K562 (cell line): ENCODE measurements around the gene FBXO46. TPM values are rescaled to one million over a fixed set of nuclear protein-coding genes. Genes with fewer than 3 reads are reported as not detected.
A peak's percentile ranks its signal among the peaks of the same experiment; 100 is the strongest.

Source experiments
- ATF3 ChIP-seq, 2 experiments: fragments of 450-650 bp in 1 of 2; sonication (generic) in 1 of 2; formaldehyde crosslinking in 1 of 2; IDR thresholded peaks in 1 of 2; conservative IDR thresholded peaks in 1 of 2; 2 replicates each; pipeline versions ENCODE4 v1.6.1 to v1.8.1; 2016 to 2023; ENCODE audit warnings: mild to moderate bottlenecking in 2 of 2, moderate library complexity in 2 of 2, inconsistent platforms in 1 of 2, missing genetic modification reagents in 1 of 2
- BCL6 ChIP-seq: fragments of 250-450 bp; sonication (Bioruptor Pico); IDR thresholded peaks from 2 replicates; pipeline ENCODE4 v1.4.0; 2020
- CBFB ChIP-seq: sonication (generic); formaldehyde crosslinking; IDR thresholded peaks from 2 replicates; pipeline ENCODE4 v1.4.0; 2020; ENCODE audit warnings: mild to moderate bottlenecking, missing genetic modification reagents
- CBX3 ChIP-seq, 2 experiments: IDR thresholded peaks; 1 replicate in 1 of 2; 2 replicates in 1 of 2; pipeline ENCODE4 v1.6.1; 2012; ENCODE audit warnings: inconsistent platforms in 2 of 2, low read length in 2 of 2, borderline replicate concordance in 1 of 2, control low read depth in 1 of 2
- CREB1 ChIP-seq, 2 experiments: sonication (generic) in 1 of 2; formaldehyde crosslinking in 1 of 2; IDR thresholded peaks; 2 replicates each; pipeline versions ENCODE4 v1.6.1 to v1.8.0; 2012 to 2022; ENCODE audit warnings: inconsistent platforms in 1 of 2, mild to moderate bottlenecking in 1 of 2, missing genetic modification reagents in 1 of 2, moderate library complexity in 1 of 2
- DMBX1 ChIP-seq: fragments of 250-450 bp; sonication (Bioruptor Pico); IDR thresholded peaks from 2 replicates; pipeline ENCODE4 v1.8.0; 2022; ENCODE audit warnings: inconsistent platforms, mild to moderate bottlenecking, moderate library complexity, borderline replicate concordance
- FOS ChIP-seq: IDR thresholded peaks from 3 replicates; pipeline ENCODE4 v1.6.1; 2011; ENCODE audit not compliant: insufficient read length; ENCODE audit errors: extremely low read depth
- GTF2F1 ChIP-seq: IDR thresholded peaks from 2 replicates; pipeline ENCODE4 v1.6.1; 2011; ENCODE audit warnings: low read depth, low read length, improper control_type of control experiment
- ILF3 ChIP-seq: fragments of 450-650 bp; IDR thresholded peaks from 2 replicates; pipeline ENCODE4 v1.6.1; 2018; ENCODE audit warnings: antibody characterized with exemption, mild to moderate bottlenecking, moderate library complexity, borderline replicate concordance
- KDM1A ChIP-seq, 2 experiments: fragments of 450-650 bp; IDR thresholded peaks; 2 replicates each; pipeline ENCODE4 v1.6.1; 2016; ENCODE audit warnings: mild to moderate bottlenecking in 2 of 2
- LCOR ChIP-seq: sonication (generic); formaldehyde crosslinking; IDR thresholded peaks from 2 replicates; pipeline ENCODE4 v1.8.0; 2022; ENCODE audit warnings: mild to moderate bottlenecking, missing genetic modification reagents
- MEF2D ChIP-seq: conservative IDR thresholded peaks from 2 replicates; pipeline ENCODE4 v1.6.1; 2016; ENCODE audit warnings: low read depth, missing genetic modification characterization, missing compliant biosample characterization
- RBBP5 ChIP-seq: fragments of 200-600 bp; sonication (generic); IDR thresholded peaks from 2 replicates; pipeline ENCODE4 v1.6.1; 2012; ENCODE audit warnings: borderline replicate concordance, mild to moderate bottlenecking, low read length, control low read depth, inconsistent platforms; ENCODE audit not compliant: insufficient read depth, poor library complexity, severe bottlenecking
- RBM17 ChIP-seq: fragments of 200-400 bp; formaldehyde crosslinking; IDR thresholded peaks from 2 replicates; pipeline ENCODE4 v1.6.1; 2017; ENCODE audit warnings: low read depth, mild to moderate bottlenecking, low read length, borderline replicate concordance
- SIX5 ChIP-seq, 2 experiments: IDR thresholded peaks; 2 replicates each; pipeline ENCODE4 v1.6.1; 2011; ENCODE audit warnings: low read length in 2 of 2, borderline replicate concordance in 1 of 2, low read depth in 1 of 2, mild to moderate bottlenecking in 1 of 2, moderate library complexity in 1 of 2; ENCODE audit not compliant: insufficient read depth in 1 of 2
- STAT5A ChIP-seq: IDR thresholded peaks from 2 replicates; pipeline ENCODE4 v1.6.1; 2012; ENCODE audit warnings: low read length, inconsistent platforms, borderline replicate concordance
- SUPT5H ChIP-seq: fragments of 450-650 bp; IDR thresholded peaks from 2 replicates; pipeline ENCODE4 v1.6.1; 2016
- TRIM24 ChIP-seq, 2 experiments: fragments of 450-650 bp; IDR thresholded peaks; 2 replicates each; pipeline ENCODE4 v1.6.1; 2016
- ZBTB7A ChIP-seq: IDR thresholded peaks from 2 replicates; pipeline ENCODE4 v1.6.1; 2011; ENCODE audit warnings: low read depth, mild to moderate bottlenecking, low read length, moderate library complexity, borderline replicate concordance; ENCODE audit not compliant: control insufficient read depth
- ZNF639 ChIP-seq, 2 experiments: fragments of 200-800 bp in 1 of 2; sonication (Bioruptor generic) in 1 of 2; sonication (generic) in 1 of 2; formaldehyde crosslinking in 1 of 2; IDR thresholded peaks in 1 of 2; conservative IDR thresholded peaks in 1 of 2; 2 replicates each; pipeline versions ENCODE4 v1.5.0 to v1.6.1; 2016 to 2020; ENCODE audit warnings: missing compliant biosample characterization in 1 of 2, missing genetic modification characterization in 1 of 2, missing genetic modification reagents in 1 of 2
- ZNF707 ChIP-seq: fragments of 250-450 bp; sonication (Bioruptor Pico); conservative IDR thresholded peaks from 2 replicates; pipeline ENCODE4 v1.8.0; 2022; ENCODE audit warnings: inconsistent platforms, mild to moderate bottlenecking, moderate library complexity
- polyA plus RNA-seq, 8 experiments: library from polyadenylated mRNA; depleted of rRNA in 4 of 8; stranded (reverse) in 5 of 8; unstranded in 3 of 8; fragments of >200 nt; fragmentation: Nextera tagmentation in 2 of 8; fragmentation: Illumina TruSeq in 1 of 8; extraction: Ambion mirVana in 2 of 8; extraction: Trizol in 1 of 8; gene quantifications; 2 replicates each; pipeline versions ENCODE4 v1.2.1 to v1.2.3, GENCODE V29; 2011 to 2014; ENCODE audit warnings: inconsistent platforms in 1 of 8, missing spikeins in 1 of 8
- total RNA-seq, 7 experiments: library from RNA; depleted of rRNA in 6 of 7; stranded (reverse); fragments of >200 nt in 6 of 7; fragmentation: Illumina TruSeq in 2 of 7; extraction: Trizol in 2 of 7; gene quantifications; 2 replicates each; pipeline versions ENCODE4 v1.2.1 to v1.2.3, GENCODE V29; 2011 to 2021; ENCODE audit warnings: low replicate concordance in 1 of 7
- TF ChIP-seq, protein P1 (sequence below): fragments of 450-650 bp; IDR thresholded peaks from 2 replicates; pipeline ENCODE4 v1.6.1; 2016; ENCODE audit warnings: borderline replicate concordance

FBXO46 gene
- total and polyA plus RNA-seq, 9 of the 15 experiments (the other 6 are each of a cell fraction or from before 2014, with no cell fraction given): 1.5 to 36.1 (median 7.3) TPM

- no peak for TF ChIP-seq RBM17
- TF ChIP-seq FOS: peak; percentile 90
- 0 out of 3 replicates have a peak, but pooled peaks of 1 of the 2 experiments have one; percentile 20 for TF ChIP-seq CBX3 (IDR thresholded peaks at IDR 0.05; ENCODE audit: borderline replicate concordance in 1 of 2, low read length in 2 of 2)
- TF ChIP-seq ZBTB7A: peak; percentile 92
- no peak for TF ChIP-seq CBFB (CRISPR knock-in tag)
- no peak for TF ChIP-seq RBBP5
- TF ChIP-seq ATF3 (IDR thresholded peaks at IDR 0.05): peak; percentile 44; the same call in 1 of the 2 replicates
- TF ChIP-seq ATF3 (CRISPR knock-in tag; conservative IDR thresholded peaks at IDR 0.05): no peak
- no peak for TF ChIP-seq MEF2D (tag)
- TF ChIP-seq SUPT5H: peak; percentile 63
- no peak for TF ChIP-seq STAT5A
- peak; percentile 87 to 88; a peak in 3 of 4 replicates for TF ChIP-seq KDM1A (IDR thresholded peaks at IDR 0.05)
- TF ChIP-seq SIX5 (IDR thresholded peaks at IDR 0.05; ENCODE audit: borderline replicate concordance in 1 of 2, insufficient read depth in 1 of 2, low read depth in 1 of 2, low read length in 2 of 2): no peak
- no peak; the same call in 1 of the 2 replicates for TF ChIP-seq ZNF707 (CRISPR knock-in tag)
- TF ChIP-seq LCOR (CRISPR knock-in tag): peak; percentile 79
- no peak for TF ChIP-seq BCL6 (CRISPR knock-in tag)
- peak; percentile 75 for TF ChIP-seq CREB1 (IDR thresholded peaks at IDR 0.05)
- TF ChIP-seq CREB1 (CRISPR knock-in tag; IDR thresholded peaks at IDR 0.05): peak; percentile 88
- TF ChIP-seq, protein P1, sequence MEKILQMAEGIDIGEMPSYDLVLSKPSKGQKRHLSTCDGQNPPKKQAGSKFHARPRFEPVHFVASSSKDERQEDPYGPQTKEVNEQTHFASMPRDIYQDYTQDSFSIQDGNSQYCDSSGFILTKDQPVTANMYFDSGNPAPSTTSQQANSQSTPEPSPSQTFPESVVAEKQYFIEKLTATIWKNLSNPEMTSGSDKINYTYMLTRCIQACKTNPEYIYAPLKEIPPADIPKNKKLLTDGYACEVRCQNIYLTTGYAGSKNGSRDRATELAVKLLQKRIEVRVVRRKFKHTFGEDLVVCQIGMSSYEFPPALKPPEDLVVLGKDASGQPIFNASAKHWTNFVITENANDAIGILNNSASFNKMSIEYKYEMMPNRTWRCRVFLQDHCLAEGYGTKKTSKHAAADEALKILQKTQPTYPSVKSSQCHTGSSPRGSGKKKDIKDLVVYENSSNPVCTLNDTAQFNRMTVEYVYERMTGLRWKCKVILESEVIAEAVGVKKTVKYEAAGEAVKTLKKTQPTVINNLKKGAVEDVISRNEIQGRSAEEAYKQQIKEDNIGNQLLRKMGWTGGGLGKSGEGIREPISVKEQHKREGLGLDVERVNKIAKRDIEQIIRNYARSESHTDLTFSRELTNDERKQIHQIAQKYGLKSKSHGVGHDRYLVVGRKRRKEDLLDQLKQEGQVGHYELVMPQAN: no peak
- no peak for TF ChIP-seq GTF2F1
- TF ChIP-seq TRIM24 (IDR thresholded peaks at IDR 0.05): peak in 1 of 2 experiments; percentile 40; a peak in 1 of 4 replicates
- TF ChIP-seq ILF3: no peak
- TF ChIP-seq ZNF639 (CRISPR knock-in tag; conservative IDR thresholded peaks at IDR 0.05 in 1 of 2, IDR thresholded peaks at IDR 0.05 in 1 of 2): peak in 1 of 2 experiments; percentile 89; a peak in 2 of 4 replicates
- no peak for TF ChIP-seq DMBX1 (CRISPR knock-in tag)
Observed at GRCh38 chr19:45717131-45717982, 13.3 kb downstream of the FBXO46 start (continued).
